ENCODE measurements around the gene ELP4. TPM values are rescaled to one million over a fixed set of nuclear protein-coding genes. Genes with fewer than 3 reads are reported as not detected.

ELP4 gene
- total RNA-seq, 2 donors from 2014 or later: 21.5 to 23.0 TPM

DNA sequence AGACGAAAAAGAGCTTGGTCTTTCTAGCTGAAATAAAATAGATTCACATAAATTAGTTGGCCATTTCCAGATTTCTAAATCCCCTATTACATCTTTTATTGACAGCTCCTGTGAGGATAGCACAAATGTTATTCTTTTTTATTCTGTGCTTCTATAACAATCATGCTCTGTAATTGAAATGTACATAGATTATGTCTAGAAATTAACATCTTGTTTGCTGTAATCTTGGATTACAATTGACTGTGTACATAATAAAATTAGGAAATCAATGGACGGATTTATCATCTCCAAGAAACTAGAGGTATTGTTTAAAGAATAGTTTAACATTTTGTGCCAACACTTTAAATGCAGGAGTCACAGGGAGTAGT lies 31.4 kb upstream of the ELP4 start:
- H3K27ac ChIP-seq: no peak overlapping the region
- TF ChIP-seq, protein P1, sequence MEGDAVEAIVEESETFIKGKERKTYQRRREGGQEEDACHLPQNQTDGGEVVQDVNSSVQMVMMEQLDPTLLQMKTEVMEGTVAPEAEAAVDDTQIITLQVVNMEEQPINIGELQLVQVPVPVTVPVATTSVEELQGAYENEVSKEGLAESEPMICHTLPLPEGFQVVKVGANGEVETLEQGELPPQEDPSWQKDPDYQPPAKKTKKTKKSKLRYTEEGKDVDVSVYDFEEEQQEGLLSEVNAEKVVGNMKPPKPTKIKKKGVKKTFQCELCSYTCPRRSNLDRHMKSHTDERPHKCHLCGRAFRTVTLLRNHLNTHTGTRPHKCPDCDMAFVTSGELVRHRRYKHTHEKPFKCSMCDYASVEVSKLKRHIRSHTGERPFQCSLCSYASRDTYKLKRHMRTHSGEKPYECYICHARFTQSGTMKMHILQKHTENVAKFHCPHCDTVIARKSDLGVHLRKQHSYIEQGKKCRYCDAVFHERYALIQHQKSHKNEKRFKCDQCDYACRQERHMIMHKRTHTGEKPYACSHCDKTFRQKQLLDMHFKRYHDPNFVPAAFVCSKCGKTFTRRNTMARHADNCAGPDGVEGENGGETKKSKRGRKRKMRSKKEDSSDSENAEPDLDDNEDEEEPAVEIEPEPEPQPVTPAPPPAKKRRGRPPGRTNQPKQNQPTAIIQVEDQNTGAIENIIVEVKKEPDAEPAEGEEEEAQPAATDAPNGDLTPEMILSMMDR (IDR thresholded peaks at IDR 0.05): no peak
- TF ChIP-seq POLR2AphosphoS5 (IDR thresholded peaks at IDR 0.05) (no peak), POLR2A (IDR thresholded peaks at IDR 0.05) (no peak)
- WGBS: 73% methylated on average over 2 of the region's 2 CpGs
- H3K27me3 ChIP-seq (replicated peaks; ENCODE audit: insufficient read depth): no peaks in the 10 kb centered on the region
- H3K9me3 ChIP-seq: no peaks in the 10 kb centered on the region
- H3K36me3 ChIP-seq: no peaks in the 10 kb centered on the region
- DNase-seq (ENCODE audit: low spot score): no peak
- intact Hi-C loops (cut with DNase I): no loop called here
- no peaks in the 10 kb centered on the region for H3K4me1 ChIP-seq (replicated peaks)
- H3K4me3 ChIP-seq: no peak overlapping the region

DNA sequence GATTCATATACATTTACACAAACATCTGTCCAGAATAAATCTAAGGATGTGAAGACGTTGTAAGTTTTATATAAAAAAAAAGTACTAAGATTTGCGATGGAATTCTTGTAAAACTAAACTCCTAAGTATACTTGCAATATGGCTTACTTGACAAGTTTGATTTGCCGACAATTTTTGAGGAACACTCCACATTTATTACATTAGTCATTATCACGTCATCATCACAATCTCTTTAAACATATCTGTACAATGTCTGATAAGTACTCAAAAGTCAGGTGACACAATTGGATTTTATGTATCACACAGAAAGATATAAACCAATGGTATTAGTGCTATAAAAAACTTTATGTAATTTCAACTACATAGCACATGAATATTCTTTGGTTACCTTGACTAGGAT lies 30.5 kb upstream of the ELP4 start:
- intact Hi-C loops (cut with DNase I): no loop called here
- whole genome bisulfite sequencing: 84% methylated on average over 4 of the region's 4 CpGs
- Histone ChIP-seq H3K27ac (no peak overlapping the region), H3K4me3 (no peak overlapping the region), H3K4me1 (replicated peaks) (no peaks in the 10 kb centered on the region), H3K36me3 (no peaks in the 10 kb centered on the region), H3K9me3 (no peaks in the 10 kb centered on the region), H3K27me3 (replicated peaks; ENCODE audit: insufficient read depth) (no peaks in the 10 kb centered on the region)
- DNase-seq (ENCODE audit: low spot score): no peak
- TF ChIP-seq POLR2A (IDR thresholded peaks at IDR 0.05) (no peak), POLR2AphosphoS5 (IDR thresholded peaks at IDR 0.05) (no peak)
- TF ChIP-seq, protein P1 (IDR thresholded peaks at IDR 0.05): no peak

DNA sequence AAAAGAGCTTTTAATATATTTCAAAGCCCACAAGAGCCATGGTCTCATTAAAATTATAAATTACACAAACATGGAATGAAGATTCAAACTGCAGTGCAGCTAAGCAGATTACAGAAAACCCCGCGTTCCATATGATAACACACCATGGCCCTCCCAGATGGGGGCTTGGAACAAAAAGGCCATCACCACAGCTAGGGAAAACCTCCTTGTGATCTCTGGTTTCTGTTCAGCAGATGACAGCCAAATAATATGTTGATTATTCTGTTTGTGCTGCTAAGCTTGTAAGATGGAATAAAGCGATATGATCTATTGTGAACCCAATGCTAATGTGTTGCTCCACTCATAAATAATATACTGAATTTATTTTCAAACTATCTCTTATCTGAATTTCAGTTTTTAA lies 28.6 kb upstream of the ELP4 start:
- 91% methylated on average over 3 of the region's 3 CpGs for WGBS
- intact Hi-C loops (cut with DNase I): no loop called here
- Histone ChIP-seq H3K4me1 (replicated peaks) (no peaks in the 10 kb centered on the region), H3K36me3 (no peaks in the 10 kb centered on the region), H3K27ac (no peak overlapping the region), H3K4me3 (no peak overlapping the region), H3K9me3 (no peaks in the 10 kb centered on the region), H3K27me3 (replicated peaks; ENCODE audit: insufficient read depth) (no peaks in the 10 kb centered on the region)
- no peak for TF ChIP-seq POLR2AphosphoS5 (IDR thresholded peaks at IDR 0.05)
- TF ChIP-seq, protein P1 (IDR thresholded peaks at IDR 0.05): no peak
- TF ChIP-seq POLR2A (IDR thresholded peaks at IDR 0.05): no peak
- DNase-seq (ENCODE audit: low spot score): no peak

DNA sequence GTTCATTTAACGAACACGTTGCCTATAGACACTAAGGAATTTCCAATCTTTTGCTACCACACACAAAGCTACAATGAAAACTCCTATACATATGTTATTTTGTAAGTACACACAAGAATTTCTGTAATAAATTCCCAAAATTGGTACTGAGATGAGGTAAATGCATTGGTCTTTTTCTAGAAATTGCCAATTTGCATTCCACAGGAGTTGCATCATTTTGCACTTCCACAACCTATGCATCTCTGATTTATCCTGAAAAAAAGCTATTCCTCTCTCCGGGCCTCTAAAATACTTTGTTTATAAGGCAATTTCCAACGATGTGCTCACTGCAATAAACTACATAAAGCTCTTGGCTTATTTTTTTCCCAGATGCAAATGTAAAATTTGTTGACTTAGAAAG lies 25.1 kb upstream of the ELP4 start:
- no peaks in the 10 kb centered on the region for H3K9me3 ChIP-seq
- WGBS: 74% methylated on average over 4 of the region's 4 CpGs
- no peak for TF ChIP-seq POLR2AphosphoS5 (IDR thresholded peaks at IDR 0.05)
- TF ChIP-seq, protein P1 (IDR thresholded peaks at IDR 0.05): no peak
- TF ChIP-seq POLR2A (IDR thresholded peaks at IDR 0.05): no peak
- H3K36me3 ChIP-seq: no peaks in the 10 kb centered on the region
- no peaks in the 10 kb centered on the region for H3K27me3 ChIP-seq (replicated peaks; ENCODE audit: insufficient read depth)
- H3K4me3 ChIP-seq: no peak overlapping the region
- H3K27ac ChIP-seq: no peak overlapping the region
- H3K4me1 ChIP-seq (replicated peaks): no peaks in the 10 kb centered on the region
- DNase-seq (ENCODE audit: low spot score): no peak
- intact Hi-C loops (cut with DNase I): no loop called here

DNA sequence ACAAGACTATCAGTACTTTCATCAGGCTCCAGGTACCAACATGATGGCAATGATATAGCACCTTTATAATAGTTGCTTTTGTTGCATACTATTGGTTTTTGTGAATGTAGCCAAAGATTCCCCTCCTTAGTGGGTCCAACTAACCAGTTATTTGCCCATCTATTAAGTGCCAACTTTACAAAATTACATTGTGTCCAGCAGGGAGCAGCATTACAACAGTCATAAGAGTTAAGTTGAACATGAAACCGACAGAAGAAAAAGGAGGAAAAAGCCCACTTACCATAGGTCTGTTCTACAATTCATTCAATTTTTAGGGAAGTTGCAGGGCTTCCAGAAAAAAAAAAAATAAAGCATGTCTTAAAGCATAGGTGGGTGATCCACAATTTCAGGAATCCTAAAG lies 21.7 kb upstream of the ELP4 start:
- Histone ChIP-seq H3K9me3 (no peaks in the 10 kb centered on the region), H3K27me3 (replicated peaks; ENCODE audit: insufficient read depth) (no peaks in the 10 kb centered on the region), H3K4me1 (replicated peaks) (no peaks in the 10 kb centered on the region), H3K36me3 (no peaks in the 10 kb centered on the region), H3K4me3 (no peak overlapping the region), H3K27ac (no peak overlapping the region)
- TF ChIP-seq POLR2A (IDR thresholded peaks at IDR 0.05): no peak
- TF ChIP-seq, protein P1 (IDR thresholded peaks at IDR 0.05): peak in 2 of 4 experiments; percentile 23 to 29
- intact Hi-C loops (cut with DNase I): no loop called here
- DNase-seq (ENCODE audit: low spot score): no peak
- WGBS: 50% methylated on average over 1 of the region's 1 CpG
